NCI-H748 (cell line): ENCODE data around the gene RIMS4.
"Not testable (repeated sequence)": the region's sequence is repeated elsewhere in the genome, so short reads cannot be mapped to it uniquely, and the experiment has no call there.

Experiments used
- DNase-seq: peaks from one replicate; lab custom pipeline; 2025; ENCODE audit not compliant: unreplicated experiment; lab: John Stamatoyannopoulos, UW

The RIMS4 gene

DNA sequence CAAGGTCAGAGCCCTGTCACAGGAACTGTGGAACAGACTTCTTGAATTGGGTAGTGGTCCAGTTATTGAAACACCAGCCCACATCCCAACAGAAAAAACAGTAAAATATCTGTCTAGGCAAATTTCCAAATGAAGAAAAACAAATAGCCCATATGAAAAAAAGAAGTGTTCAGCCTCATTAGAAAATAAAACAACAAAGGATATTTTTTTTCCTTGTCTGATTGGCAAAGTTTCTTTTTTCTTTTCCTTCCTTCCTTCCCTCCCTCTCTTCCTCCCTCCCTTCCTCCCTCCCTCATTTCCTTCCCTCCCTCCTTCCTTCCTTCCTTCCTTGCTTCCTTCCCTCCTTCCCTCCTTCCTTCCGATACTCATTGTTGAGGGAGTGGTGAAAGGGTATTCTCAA, 20.6 kb upstream of the RIMS4 start:
- DNase-seq, result no peak

DNA sequence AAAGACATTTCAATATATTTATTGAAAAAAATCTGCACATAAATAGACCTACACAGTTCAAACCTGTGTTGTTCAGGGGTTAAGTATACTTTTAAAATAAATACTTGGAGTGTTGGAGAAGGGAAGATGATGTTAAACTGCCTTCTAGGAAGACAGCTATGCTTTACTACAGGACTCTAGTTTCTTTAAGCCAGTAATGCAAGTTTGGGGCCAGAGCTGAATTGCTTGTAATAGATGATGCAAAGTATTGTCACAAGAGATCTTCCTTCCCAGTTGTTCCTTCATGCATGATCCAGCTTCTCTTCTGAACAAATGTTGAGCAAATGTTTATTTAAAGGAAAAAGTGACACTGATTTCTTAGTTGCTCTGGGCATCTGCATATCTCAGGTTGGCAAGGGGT, 20.2 kb upstream of the RIMS4 start:
- DNase-seq, result no peak

DNA sequence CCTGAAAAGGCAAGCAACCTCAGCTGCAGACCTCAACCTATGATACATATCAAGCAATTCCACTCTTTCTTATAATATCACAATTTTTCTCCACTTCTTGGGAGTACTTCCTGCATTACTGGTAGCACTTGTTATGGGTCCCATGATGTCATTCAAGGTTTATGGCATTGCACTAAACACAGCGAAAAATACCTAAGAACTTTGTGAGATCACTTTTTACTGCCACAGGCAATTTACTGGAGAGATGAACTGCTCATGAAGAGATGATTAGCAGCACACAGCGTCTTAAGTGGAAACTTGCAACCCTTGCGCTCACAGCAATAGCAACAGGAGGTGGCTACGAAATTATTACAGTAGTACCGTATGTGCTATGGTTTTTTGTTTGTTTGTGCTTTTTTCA, 19.3 kb upstream of the RIMS4 start:
- DNase-seq, result no peak

DNA sequence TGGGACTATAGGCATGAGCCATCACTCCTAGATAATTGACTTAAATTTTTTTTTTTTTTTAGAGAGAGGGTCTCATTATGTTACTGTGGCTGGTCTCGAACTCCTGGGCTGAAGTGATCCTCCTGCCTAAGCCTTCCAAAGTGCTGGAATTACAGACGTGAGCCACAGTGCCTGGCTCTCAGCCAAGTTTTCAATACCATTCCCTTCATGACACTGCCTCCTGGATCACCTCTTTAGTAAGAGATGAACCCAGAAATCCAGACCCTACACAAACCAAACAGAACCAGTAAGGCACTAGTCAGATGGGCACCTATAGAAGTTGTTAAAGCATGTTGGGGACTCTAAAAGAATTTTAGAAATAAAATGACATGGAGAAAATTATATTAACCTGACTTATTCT, 18.3 kb upstream of the RIMS4 start:
- no peak for DNase-seq

DNA sequence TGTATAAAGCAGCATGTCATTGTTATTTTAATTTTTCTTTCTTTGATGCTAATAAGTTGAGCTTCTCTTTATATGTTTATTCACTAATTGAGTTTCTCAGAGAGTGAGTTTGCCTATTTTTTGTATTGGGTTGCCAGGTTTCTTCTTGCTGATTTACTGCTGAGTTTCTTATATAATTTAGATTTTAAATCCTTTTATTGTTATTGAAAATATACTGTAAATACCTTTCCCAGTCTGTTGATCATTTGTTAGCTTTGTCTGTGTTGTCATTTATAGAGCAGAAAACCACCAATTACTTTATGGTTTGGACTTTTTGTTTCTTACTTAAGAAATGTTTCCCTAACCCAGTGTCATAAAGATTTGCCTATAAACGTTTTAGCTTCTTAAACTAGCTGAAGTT, 17.1 kb upstream of the RIMS4 start:
- DNase-seq, result no peak

DNA sequence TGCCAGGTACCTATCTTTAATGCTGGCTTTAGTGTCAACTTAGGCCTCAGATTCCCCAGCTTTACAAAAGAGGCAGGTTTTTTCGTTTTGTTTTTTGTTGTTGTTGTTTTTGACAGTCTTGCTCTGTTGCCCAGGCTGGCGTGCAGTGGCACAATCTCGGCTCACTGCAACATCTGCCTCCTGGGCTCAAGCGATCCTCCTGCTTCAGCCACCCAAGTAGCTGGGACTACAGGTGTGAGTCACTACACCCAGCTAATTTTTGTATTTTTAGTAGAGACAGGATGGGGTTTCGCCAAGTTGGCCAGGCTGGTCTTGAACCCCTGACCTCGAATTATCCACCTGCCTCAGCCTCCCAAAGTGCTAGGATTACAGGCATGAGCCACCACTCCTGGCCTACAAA, 11.2 kb upstream of the RIMS4 start:
- not testable (repeated sequence) for DNase-seq

DNA sequence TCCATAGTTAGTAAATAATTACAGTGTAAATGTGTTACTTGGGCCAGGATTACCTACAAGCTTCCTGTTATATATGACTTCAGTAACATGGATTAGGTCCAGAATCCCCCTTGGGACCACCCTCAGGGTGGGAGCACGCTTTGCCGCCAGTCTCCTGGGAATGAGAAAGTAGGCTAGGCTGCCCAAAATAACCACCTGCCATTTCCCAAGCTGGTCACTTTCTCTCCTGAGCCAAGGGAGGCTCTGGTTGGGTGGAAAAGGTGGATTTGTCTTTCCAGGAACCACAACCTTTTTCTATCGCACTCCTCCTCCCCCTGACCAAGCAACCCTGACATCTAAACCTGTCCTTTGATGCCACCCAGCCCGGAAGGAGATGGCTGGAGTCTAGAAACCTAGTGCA, 9.6 kb upstream of the RIMS4 start:
- DNase-seq, result no peak

DNA sequence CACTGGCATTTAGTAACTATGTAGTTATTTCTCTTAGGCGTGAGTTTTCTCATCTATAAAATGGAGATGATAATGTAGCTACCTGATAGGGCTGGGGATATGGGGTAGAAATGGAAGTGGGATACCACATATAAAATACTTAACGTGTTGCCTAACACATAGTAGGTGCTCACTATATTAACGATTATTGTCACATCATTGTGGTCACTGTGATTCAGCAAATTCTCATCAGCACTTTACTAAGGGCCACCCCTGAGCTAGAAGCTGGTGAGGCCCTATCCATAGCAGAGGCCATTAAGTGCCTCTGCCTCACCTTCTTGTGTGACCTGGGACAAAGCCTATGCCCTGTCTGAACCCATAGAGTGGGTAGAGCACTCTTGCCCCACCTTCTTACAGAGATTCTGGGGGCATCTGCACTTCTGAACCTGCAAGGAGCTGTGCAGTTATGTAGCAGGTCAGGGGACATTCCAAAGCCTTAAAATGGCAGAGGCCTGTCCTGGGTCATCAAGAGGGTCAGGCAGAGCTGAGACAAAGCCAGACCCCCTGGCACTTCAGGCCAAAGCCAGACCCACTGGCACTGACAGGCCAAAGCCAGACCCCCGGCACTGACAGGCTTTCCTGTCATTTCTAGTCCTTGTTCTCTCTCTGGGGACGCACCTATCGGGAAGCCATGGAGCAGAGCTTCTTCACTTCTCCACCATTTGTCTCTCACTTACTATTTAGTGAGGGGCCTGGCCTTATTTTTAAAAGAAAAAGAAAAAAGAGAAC, 7.0 kb upstream of the RIMS4 start:
- DNase-seq, result no peak

DNA sequence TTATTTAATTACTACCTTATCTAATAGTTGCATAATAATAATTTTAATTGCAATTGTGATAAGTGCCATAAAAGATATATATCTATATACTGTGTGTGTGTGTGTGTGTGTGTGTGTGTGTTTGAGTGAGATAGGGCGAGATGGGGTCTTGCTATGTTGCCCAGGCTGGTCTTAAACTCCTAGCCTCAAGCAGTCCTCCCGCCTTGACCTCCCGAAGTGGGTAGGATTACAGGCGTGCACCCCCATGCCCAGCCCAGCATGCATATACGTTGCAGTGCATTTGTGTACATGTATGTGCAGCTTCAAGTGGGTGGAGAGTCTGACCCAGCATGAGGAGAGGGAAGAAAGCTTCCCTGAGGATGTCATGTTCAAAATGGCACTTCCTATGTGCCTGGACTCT, 4.6 kb upstream of the RIMS4 start:
- no peak for DNase-seq

DNA sequence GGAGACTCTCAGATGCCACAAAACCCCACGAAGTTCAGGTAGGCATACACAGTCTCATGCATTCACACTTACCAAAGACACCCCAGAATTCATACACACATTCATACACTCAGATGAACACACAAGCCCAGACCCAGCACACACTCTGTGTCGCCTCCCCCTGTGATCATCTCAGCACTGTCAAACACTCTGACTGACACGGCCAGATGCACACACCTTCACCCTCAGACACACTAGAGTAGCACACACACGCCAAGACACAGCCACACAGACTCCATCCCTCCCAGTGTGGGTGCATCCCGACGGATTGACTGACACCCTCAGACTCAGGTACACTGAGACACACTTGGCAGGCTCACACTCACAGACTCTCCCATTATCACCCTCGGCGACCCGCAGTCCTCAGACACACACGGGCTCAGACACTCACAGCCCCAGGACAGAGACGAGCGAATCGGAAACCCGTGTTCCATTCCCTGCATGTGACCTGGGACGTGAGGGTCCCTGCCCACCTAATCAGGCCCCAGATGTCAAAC, 872 bp upstream of the RIMS4 start:
- no peak for DNase-seq

DNA sequence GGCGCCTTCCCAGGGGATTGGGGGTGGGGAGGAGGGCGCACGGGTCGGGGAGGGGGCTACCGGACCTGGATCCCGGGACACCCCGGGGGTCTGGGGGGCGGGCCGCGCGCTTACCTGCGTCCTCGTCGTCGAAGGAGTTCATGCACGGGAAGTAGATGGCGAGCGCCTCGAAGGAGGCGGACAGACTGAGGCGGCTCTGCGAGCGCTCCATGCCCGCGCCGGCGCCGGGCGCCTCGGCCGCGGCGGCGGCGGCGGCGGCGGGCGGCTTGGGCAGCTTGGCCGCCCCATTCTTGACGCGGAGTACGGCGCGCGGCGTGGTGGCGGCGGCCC, 320 bp downstream of the RIMS4 start:
- DNase-seq, result peak; percentile 50

DNA sequence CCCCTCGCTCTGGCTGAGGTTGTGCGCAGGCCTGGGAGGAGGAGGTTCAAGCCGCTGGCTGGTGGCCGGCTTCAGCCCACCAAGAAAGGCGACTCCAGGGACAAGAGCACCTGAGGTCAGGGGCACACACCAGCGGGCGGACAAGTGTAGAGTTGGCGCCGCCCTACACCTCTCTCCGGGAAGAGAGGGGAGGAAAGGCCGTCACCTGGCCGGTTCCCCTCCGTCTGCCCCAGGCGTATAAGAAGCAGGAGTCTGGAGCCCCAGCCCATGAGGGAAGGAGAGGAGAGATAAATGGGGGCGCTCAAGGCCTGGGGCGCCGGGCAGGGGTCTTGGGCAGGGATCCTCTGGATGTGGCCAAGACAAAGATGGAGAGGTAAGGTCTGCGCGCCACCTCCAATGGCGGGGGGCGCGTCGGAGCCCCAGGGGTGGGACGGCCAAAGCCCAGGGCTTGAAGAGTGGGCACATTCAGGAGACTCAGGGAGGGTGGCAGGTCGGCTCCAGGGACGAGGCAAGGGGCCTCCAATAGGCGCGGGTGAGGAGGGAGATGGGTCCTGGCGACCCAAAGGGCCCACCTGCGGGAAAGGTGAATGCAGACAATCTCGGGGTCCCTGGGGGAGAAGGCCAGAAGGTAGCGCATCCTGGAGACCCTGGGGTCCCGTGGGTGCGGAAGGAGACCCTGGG, 826 bp downstream of the RIMS4 start:
- DNase-seq, result no peak

DNA sequence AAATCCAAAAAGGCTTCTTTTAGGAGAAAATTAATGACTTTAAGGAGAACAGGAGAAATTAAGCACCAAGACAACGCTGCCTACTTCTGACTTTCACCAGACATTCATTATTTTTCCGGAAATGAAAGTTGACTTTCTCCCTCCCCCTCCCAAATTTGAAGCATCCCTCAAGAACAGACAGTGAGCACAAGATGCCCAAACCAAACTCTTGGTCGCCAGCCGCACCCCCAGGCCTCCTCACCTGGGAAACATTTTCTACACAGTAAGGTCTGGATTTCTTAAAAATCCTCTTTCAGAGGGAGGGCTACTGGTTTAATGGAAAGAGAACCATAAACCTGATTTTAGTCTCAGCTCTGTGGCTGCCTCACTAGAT, 2.7 kb downstream of the RIMS4 start:
- no peak for DNase-seq

DNA sequence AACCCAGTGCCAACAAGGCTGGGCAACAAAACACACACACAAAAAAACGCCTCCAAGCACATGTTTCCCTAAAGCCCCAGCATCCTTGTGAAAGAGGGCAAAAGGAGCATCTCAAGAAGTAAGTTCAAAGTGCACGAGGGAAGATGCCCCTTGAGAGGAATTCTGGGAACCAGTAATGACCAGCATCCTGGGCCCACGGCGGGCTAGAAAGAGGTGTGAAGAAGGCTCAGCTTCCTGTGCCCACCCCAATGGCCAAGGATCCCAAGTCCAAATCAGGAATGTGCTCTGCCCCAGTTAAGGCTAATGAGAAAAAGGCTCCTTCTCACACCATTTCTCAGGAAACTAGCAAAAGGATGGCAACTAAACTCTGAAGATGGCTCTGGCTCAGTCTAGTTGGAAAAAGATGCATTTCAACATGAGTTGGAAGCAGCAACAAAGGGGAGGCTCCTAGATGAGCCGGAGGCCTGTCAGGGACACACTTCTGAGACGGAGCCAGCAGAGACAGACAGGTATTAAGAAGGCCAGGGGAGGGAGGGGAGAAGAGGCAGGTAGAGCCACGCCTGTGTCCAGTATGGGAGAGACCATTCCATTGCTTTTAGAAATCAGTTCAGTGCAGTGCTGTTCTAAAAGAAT, 3.2 kb downstream of the RIMS4 start:
- DNase-seq, result no peak

DNA sequence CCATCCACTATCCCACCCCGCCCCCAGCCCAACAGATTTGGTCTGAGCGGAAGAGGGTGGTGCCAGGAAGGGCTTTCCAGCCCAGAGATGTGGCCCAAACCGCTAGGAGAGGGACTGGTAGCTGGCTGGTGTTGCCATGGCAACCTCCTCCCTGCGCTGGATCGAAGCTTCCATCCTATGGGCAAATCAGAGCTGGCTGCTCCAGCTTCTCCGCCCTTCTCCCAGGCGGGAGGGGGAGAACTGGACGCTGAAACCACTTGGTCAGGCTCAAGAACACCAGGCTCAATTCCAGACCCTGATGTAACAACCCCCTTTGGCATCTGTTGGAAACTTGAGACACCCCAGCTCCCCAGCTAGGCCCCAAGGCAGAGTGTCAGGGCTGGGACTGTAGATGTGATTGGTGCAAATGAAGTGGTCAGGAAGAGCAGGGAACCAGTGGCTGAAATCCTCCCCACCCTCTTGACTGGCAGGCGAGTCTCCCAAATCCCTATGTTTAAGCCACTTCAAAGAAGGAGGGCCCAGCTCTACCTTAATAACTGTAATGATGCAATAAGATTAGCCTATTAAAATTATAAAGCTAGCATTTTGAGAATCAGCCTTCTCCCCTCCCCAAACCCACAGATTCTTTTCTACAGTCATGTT, 4.2 kb downstream of the RIMS4 start:
- peak; percentile 72 for DNase-seq

DNA sequence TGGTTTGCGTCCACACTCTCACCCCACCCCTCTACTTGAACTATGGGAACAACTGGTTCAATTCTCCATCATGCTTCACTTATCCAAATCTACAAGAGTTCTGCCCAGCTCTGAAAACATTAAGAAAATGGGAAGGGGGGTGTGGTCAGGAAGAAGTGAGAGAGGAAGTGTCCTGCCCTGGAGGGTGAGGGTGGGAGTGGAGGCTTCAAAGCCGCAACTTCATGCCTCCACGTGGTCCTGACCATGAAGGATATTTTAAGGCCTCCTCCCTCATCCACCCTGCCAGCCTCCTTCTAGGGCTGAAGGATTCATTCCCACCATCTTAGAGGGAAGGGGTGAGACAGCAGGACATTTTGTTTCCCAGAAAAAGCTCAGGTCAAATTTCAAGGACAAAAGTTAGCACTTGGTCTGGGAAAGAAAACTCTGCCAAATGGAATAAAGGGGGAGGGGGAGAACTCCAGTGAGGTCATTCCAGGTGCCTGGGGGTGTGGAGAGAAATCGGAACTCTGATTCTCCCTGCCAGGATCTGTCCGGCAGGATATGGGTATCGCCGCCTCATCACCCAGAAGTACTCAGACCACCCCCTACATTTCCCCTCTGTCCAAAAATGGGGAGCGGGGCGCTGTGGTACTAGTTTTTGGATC, 4.9 kb downstream of the RIMS4 start:
- no peak for DNase-seq

DNA sequence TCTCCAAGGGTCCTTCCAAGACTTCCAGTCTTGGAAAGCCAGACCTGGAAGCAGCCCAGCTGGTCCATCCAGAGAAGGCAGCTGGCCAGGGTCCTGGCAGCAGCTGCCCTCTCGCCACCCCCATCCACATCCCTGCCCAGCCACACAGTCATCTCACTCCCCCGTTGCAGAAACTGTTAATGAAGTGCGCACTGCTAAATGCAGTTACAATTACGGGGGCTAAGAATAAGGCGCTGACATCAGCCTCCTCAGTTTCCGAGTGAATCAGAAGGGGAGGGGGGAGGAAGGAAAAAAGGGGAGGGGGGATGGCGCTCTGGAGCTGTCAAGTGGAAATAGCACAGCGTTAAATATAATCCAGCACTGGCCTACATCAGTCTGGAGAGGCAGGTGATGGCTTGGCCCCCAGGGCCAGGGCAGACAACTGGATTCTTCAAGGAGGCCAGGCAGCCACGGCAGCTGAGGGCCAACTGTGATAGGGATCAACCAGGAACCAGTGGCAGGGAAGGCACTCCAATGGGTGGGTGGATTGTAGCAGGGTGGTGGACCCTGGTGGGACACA, 6.9 kb downstream of the RIMS4 start:
- no peak for DNase-seq

DNA sequence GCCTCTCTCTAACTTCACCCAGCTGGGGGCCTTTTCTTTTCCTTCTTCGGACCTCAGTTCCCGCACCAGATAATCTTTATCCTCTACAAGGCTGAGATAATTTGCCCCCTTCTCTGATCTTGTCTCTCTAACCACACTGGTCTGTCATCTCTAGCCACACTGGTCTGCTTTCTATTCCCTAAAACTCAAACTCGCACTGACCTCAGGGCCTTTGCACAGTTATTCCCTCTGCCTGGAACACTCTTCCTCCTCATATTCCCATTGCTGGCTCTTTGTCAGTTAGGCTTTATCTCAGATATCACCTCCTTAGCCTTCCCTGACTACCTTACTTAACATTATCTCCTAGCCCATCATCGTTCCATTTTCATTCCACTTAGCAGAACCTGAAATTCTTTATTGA, 7.6 kb downstream of the RIMS4 start:
- DNase-seq, result no peak

DNA sequence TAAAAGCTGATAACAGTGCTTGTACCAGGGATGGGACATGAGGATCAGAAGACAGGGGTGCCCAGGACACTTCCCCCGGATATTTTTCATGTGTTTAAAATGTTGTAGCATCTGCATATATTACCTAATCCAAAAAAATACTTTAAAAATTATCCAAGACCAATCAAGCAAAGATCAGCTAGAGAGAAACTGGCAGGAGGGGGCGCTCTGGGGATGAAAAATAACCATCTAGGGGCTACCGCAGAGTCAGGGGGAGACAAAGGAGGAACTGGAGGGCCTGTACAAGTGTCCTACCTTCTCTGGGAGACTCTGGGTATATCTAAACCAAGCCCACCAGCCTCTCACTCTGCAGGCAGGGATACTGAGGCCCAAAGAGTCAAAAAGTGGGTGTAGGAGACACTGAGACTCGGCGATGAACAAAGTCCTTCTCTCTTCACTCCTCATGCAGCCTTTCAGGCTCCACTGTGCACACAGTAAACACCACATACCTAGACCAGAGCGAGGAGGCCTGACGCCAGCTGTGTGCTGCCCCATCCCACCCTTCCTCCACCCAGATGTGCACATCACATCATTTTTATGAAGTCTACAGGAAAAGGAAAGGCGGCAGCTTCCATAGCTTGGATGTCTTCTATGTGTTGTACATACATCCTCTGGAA, 9.8 kb downstream of the RIMS4 start:
- no peak for DNase-seq

DNA sequence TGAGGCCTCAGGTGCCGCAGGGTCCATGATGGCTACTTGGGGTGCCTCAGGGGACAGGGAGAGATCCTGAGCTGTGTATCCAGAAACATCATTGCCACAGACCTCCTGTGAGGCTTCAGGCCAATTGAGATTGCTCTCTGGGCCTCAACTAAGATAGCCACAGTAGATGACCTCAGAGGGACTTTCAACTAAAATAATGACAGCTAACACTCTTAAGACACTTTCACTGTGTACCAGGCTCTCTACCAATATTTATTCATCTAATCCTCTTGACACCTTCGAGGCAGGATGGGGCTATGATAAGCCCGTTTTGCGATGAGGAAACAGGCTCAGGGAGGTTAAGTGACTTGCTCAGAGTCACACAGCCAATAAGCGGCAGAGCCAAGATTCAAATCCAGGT, 10.7 kb downstream of the RIMS4 start:
- DNase-seq, result no peak
